KG1 (cell line): ENCODE data around the gene DEPDC1B.
A peak's percentile ranks its signal among the peaks of the same experiment; 100 is the strongest.
"Not testable (repeated sequence)": the region's sequence is repeated elsewhere in the genome, so short reads cannot be mapped to it uniquely, and the experiment has no call there.

Experiments
- DNase-seq: peaks from one replicate; lab custom pipeline; 2025; lab: John Stamatoyannopoulos, UW

The DEPDC1B gene

GRCh38 chr5:60583616-60584015 lies 116.3 kb downstream of the DEPDC1B start:
- no peak for DNase-seq

- DNase-seq = peak; percentile 70
Measured at GRCh38 chr5:60578315-60578714, 121.7 kb downstream of the DEPDC1B start.

- DNase-seq = no peak
Measured at GRCh38 chr5:60577116-60577515, 122.8 kb downstream of the DEPDC1B start.

- DNase-seq = no peak
Measured at GRCh38 chr5:60576425-60576824, 123.5 kb downstream of the DEPDC1B start.

- DNase-seq = no peak
Measured at GRCh38 chr5:60568646-60569045, 131.3 kb downstream of the DEPDC1B start.

GRCh38 chr5:60563696-60564324 lies 136.2 kb downstream of the DEPDC1B start:
- no peak for DNase-seq

- not testable (repeated sequence) for DNase-seq
Measured at GRCh38 chr5:60553291-60553690, 146.7 kb downstream of the DEPDC1B start.

GRCh38 chr5:60551829-60552228 lies 148.1 kb downstream of the DEPDC1B start:
- no peak for DNase-seq

- DNase-seq = no peak
Measured at GRCh38 chr5:60551250-60551649, 148.7 kb downstream of the DEPDC1B start.

GRCh38 chr5:60550311-60550710 lies 149.7 kb downstream of the DEPDC1B start:
- DNase-seq = no peak

GRCh38 chr5:60549841-60550240 lies 150.1 kb downstream of the DEPDC1B start:
- no peak for DNase-seq
